Breast epithelium (tissue), 3 donors: ENCODE measurements around the gene PHF24.

Source experiments
- CTCF ChIP-seq, 3 donors: fragments of 450-650 bp; IDR thresholded peaks; one replicate each; pipeline ENCODE4 v1.5.1; 2016 to 2017; ENCODE audit warnings: antibody characterized with exemption in 3 of 3, mild to moderate bottlenecking in 3 of 3, moderate library complexity in 3 of 3
- POLR2AphosphoS5 ChIP-seq, 3 donors: sonication (generic); formaldehyde crosslinking; IDR thresholded peaks; one replicate each; pipeline ENCODE4 v1.6.1; 2017; ENCODE audit warnings: antibody characterized with exemption in 3 of 3

- TF ChIP-seq CTCF (IDR thresholded peaks at IDR 0.05), result no peak
- no peak for TF ChIP-seq POLR2AphosphoS5 (IDR thresholded peaks at IDR 0.05)
Measured at GRCh38 chr9:34996905-34997279, 38.8 kb downstream of the PHF24 start.
